WTC11 (cell line): ENCODE measurements around the gene GMPR. TPM values are rescaled to one million over a fixed set of nuclear protein-coding genes. Genes with fewer than 3 reads are reported as not detected.

Experiments used
- ATAC-seq: fragments of 200-7000 bp; cut with Tn5 transposase; 2 replicates; pipeline ENCODE4 v1.10.0; 2021; ENCODE audit warnings: mild to moderate bottlenecking, moderate library complexity
- CTCF ChIA-PET: fragments of 300-600 bp; sonication (Branson Sonifier 250); formaldehyde crosslinking; loops from one replicate; lab custom pipeline; 2021; ENCODE audit warnings: antibody characterized with exemption; lab: Charles Lee
- POLR2A ChIA-PET: fragments of 350-600 bp; sonication (Branson Sonifier 250); formaldehyde crosslinking; loops from one replicate; lab custom pipeline; 2021; ENCODE audit warnings: antibody characterized with exemption; lab: Charles Lee
- DNase-seq: peaks from one replicate; pipeline ENCODE4 v3.0.0; 2021; ENCODE audit warnings: low spot score
- H3K27ac Mint-ChIP-seq: 2 replicates; pipeline ENCODE4 v1.8.0; 2021; ENCODE audit warnings: mixed read lengths
- H3K27me3 Mint-ChIP-seq: 2 replicates; pipeline ENCODE4 v1.8.0; 2021; ENCODE audit warnings: low read depth, mild to moderate bottlenecking, moderate library complexity, mixed read lengths
- H3K36me3 Mint-ChIP-seq: 2 replicates; pipeline ENCODE4 v1.8.0; 2021; ENCODE audit warnings: mixed read lengths
- H3K4me1 Mint-ChIP-seq: 2 replicates; pipeline ENCODE4 v1.8.0; 2022; ENCODE audit warnings: mixed read lengths
- H3K4me3 Mint-ChIP-seq: 2 replicates; pipeline ENCODE4 v1.8.0; 2021; ENCODE audit warnings: mild to moderate bottlenecking, moderate library complexity, mixed read lengths
- H3K9me3 Mint-ChIP-seq: 2 replicates; pipeline ENCODE4 v1.8.0; 2021; ENCODE audit warnings: mixed read lengths
- FOXJ3 ChIP-seq: sonication (generic); formaldehyde crosslinking; IDR thresholded peaks from 2 replicates; pipeline ENCODE4 v1.9.0; 2021; ENCODE audit warnings: missing genetic modification reagents, mild to moderate bottlenecking, borderline replicate concordance
- FOXK1 ChIP-seq: sonication (generic); formaldehyde crosslinking; IDR thresholded peaks from 2 replicates; pipeline ENCODE4 v1.8.0; 2022; ENCODE audit warnings: mild to moderate bottlenecking, moderate library complexity, missing genetic modification reagents
- FOXP1 ChIP-seq: sonication (generic); formaldehyde crosslinking; IDR thresholded peaks from 2 replicates; pipeline ENCODE4 v1.8.0; 2022; ENCODE audit warnings: missing genetic modification reagents, mild to moderate bottlenecking, moderate library complexity, borderline replicate concordance
- GTF2I ChIP-seq: fragments of 250-450 bp; sonication (Bioruptor Pico); conservative IDR thresholded peaks from 2 replicates; pipeline ENCODE4 v1.4.0; 2021; ENCODE audit warnings: mild to moderate bottlenecking
- JUN ChIP-seq: sonication (generic); formaldehyde crosslinking; IDR thresholded peaks from 2 replicates; pipeline ENCODE4 v1.8.0; 2023; ENCODE audit warnings: mild to moderate bottlenecking, missing genetic modification reagents
- NFATC4 ChIP-seq: fragments of 250-450 bp; sonication (Bioruptor Pico); IDR thresholded peaks from 2 replicates; pipeline ENCODE4 v1.9.0; 2021; ENCODE audit warnings: mild to moderate bottlenecking
- NR3C1 ChIP-seq: sonication (generic); formaldehyde crosslinking; conservative IDR thresholded peaks from 2 replicates; pipeline ENCODE4 v1.8.1; 2023; ENCODE audit warnings: low read depth, mild to moderate bottlenecking, missing genetic modification reagents
- PRRX2 ChIP-seq: fragments of 250-450 bp; sonication (Bioruptor Pico); IDR thresholded peaks from 2 replicates; pipeline ENCODE4 v1.8.0; 2021; ENCODE audit warnings: mild to moderate bottlenecking
- RELA ChIP-seq: sonication (generic); formaldehyde crosslinking; IDR thresholded peaks from 2 replicates; pipeline ENCODE4 v1.8.1; 2022; ENCODE audit warnings: missing genetic modification reagents, mild to moderate bottlenecking, borderline replicate concordance
- SMAD3 ChIP-seq: sonication (generic); formaldehyde crosslinking; IDR thresholded peaks from 2 replicates; pipeline ENCODE4 v1.8.0; 2022; ENCODE audit warnings: missing genetic modification reagents, mild to moderate bottlenecking, borderline replicate concordance
- TEAD1 ChIP-seq: sonication (generic); formaldehyde crosslinking; IDR thresholded peaks from 2 replicates; pipeline ENCODE4 v1.8.0; 2022; ENCODE audit warnings: mild to moderate bottlenecking, missing genetic modification reagents
- ZNF416 ChIP-seq: fragments of 250-450 bp; sonication (Bioruptor Pico); IDR thresholded peaks from 2 replicates; pipeline ENCODE4 v1.9.0; 2021; ENCODE audit warnings: mild to moderate bottlenecking, inconsistent platforms
- total RNA-seq: library from RNA; stranded (reverse); gene quantifications from 3 replicates; pipeline ENCODE4 v1.2.3, GENCODE V29; 2021
- TF ChIP-seq, protein P1 (sequence below): sonication (generic); formaldehyde crosslinking; IDR thresholded peaks from 2 replicates; pipeline ENCODE4 v1.8.0; 2022; ENCODE audit warnings: mild to moderate bottlenecking, missing genetic modification reagents
- TF ChIP-seq, protein P2 (sequence below): sonication (generic); formaldehyde crosslinking; IDR thresholded peaks from 2 replicates; pipeline ENCODE4 v1.8.1; 2023; ENCODE audit warnings: mild to moderate bottlenecking, missing genetic modification reagents, moderate library complexity
- TF ChIP-seq, protein P3 (sequence below): sonication (generic); formaldehyde crosslinking; conservative IDR thresholded peaks from 2 replicates; pipeline ENCODE4 v1.8.1; 2023; ENCODE audit warnings: mild to moderate bottlenecking, low read depth, missing genetic modification reagents, moderate library complexity
- TF ChIP-seq, protein P4 (sequence below): sonication (generic); formaldehyde crosslinking; IDR thresholded peaks from 2 replicates; pipeline ENCODE4 v1.8.0; 2022; ENCODE audit warnings: mild to moderate bottlenecking, missing genetic modification reagents
- TF ChIP-seq, protein P5 (sequence below): sonication (generic); formaldehyde crosslinking; IDR thresholded peaks from 2 replicates; pipeline ENCODE4 v1.8.0; 2023; ENCODE audit warnings: mild to moderate bottlenecking, missing genetic modification reagents
- TF ChIP-seq, protein P6 (sequence below): sonication (generic); formaldehyde crosslinking; IDR thresholded peaks from 2 replicates; pipeline ENCODE4 v1.8.1; 2022; ENCODE audit warnings: missing genetic modification reagents, borderline replicate concordance
- TF ChIP-seq, protein P7 (sequence below): sonication (generic); formaldehyde crosslinking; IDR thresholded peaks from 2 replicates; pipeline ENCODE4 v1.8.0; 2023; ENCODE audit warnings: missing genetic modification reagents, mild to moderate bottlenecking, borderline replicate concordance

The GMPR gene
- total RNA-seq, 1 experiment from 2014 or later, result 2.4 TPM

DNA sequence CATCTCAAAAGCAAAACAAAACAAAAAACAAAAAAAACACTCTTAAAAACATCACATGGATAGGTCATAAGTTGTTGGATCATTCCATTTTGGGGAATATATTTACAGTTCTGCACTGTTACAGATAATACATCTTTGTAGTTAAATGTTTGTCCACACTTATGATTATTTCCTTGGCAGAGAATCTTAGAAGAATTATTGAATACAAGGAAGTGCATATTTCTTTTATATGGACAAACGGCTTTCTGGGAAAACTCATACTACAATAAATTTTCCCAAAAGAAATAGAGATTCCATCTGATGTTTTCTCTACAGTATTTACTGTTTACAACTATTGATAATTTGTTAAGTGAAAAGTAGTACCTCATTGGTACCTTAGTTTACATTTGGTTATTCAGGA, 33.8 kb downstream of the GMPR start (continued):
- TF ChIP-seq, protein P1, sequence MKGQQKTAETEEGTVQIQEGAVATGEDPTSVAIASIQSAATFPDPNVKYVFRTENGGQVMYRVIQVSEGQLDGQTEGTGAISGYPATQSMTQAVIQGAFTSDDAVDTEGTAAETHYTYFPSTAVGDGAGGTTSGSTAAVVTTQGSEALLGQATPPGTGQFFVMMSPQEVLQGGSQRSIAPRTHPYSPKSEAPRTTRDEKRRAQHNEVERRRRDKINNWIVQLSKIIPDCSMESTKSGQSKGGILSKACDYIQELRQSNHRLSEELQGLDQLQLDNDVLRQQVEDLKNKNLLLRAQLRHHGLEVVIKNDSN (CRISPR knock-in tag), result no peak
- TF ChIP-seq NR3C1 (CRISPR knock-in tag) (no peak), FOXJ3 (no peak), ZNF416 (CRISPR knock-in tag) (no peak), FOXK1 (CRISPR knock-in tag) (no peak), SMAD3 (no peak), PRRX2 (CRISPR knock-in tag) (no peak)
- TF ChIP-seq, protein P2, sequence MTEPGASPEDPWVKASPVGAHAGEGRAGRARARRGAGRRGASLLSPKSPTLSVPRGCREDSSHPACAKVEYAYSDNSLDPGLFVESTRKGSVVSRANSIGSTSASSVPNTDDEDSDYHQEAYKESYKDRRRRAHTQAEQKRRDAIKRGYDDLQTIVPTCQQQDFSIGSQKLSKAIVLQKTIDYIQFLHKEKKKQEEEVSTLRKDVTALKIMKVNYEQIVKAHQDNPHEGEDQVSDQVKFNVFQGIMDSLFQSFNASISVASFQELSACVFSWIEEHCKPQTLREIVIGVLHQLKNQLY (CRISPR knock-in tag), result no peak
- TF ChIP-seq, protein P3, sequence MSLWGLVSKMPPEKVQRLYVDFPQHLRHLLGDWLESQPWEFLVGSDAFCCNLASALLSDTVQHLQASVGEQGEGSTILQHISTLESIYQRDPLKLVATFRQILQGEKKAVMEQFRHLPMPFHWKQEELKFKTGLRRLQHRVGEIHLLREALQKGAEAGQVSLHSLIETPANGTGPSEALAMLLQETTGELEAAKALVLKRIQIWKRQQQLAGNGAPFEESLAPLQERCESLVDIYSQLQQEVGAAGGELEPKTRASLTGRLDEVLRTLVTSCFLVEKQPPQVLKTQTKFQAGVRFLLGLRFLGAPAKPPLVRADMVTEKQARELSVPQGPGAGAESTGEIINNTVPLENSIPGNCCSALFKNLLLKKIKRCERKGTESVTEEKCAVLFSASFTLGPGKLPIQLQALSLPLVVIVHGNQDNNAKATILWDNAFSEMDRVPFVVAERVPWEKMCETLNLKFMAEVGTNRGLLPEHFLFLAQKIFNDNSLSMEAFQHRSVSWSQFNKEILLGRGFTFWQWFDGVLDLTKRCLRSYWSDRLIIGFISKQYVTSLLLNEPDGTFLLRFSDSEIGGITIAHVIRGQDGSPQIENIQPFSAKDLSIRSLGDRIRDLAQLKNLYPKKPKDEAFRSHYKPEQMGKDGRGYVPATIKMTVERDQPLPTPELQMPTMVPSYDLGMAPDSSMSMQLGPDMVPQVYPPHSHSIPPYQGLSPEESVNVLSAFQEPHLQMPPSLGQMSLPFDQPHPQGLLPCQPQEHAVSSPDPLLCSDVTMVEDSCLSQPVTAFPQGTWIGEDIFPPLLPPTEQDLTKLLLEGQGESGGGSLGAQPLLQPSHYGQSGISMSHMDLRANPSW (CRISPR knock-in tag), result no peak
- TF ChIP-seq, protein P4, sequence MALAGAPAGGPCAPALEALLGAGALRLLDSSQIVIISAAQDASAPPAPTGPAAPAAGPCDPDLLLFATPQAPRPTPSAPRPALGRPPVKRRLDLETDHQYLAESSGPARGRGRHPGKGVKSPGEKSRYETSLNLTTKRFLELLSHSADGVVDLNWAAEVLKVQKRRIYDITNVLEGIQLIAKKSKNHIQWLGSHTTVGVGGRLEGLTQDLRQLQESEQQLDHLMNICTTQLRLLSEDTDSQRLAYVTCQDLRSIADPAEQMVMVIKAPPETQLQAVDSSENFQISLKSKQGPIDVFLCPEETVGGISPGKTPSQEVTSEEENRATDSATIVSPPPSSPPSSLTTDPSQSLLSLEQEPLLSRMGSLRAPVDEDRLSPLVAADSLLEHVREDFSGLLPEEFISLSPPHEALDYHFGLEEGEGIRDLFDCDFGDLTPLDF, result no peak
- TF ChIP-seq, protein P5, sequence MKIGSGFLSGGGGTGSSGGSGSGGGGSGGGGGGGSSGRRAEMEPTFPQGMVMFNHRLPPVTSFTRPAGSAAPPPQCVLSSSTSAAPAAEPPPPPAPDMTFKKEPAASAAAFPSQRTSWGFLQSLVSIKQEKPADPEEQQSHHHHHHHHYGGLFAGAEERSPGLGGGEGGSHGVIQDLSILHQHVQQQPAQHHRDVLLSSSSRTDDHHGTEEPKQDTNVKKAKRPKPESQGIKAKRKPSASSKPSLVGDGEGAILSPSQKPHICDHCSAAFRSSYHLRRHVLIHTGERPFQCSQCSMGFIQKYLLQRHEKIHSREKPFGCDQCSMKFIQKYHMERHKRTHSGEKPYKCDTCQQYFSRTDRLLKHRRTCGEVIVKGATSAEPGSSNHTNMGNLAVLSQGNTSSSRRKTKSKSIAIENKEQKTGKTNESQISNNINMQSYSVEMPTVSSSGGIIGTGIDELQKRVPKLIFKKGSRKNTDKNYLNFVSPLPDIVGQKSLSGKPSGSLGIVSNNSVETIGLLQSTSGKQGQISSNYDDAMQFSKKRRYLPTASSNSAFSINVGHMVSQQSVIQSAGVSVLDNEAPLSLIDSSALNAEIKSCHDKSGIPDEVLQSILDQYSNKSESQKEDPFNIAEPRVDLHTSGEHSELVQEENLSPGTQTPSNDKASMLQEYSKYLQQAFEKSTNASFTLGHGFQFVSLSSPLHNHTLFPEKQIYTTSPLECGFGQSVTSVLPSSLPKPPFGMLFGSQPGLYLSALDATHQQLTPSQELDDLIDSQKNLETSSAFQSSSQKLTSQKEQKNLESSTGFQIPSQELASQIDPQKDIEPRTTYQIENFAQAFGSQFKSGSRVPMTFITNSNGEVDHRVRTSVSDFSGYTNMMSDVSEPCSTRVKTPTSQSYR (CRISPR knock-in tag), result no peak

DNA sequence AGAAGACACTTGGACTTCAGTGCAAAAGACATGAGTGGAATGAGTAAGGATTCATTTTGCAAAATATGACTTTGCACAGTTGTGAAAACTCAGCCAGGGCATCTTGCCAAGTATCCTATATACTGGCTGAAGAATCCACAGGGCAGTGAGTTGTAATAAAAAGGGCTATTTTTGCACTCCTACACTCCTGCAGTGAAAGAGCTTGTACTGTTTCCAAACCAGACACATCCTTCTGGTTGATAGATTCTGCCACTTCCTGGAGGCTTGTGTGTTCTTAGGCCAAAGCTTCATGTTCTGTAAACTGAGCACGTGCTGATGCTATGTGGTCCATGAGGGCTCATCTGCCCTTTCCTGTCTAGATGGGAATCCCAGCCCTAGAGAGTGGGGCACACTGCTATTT, 34.9 kb downstream of the GMPR start:
- Mint-ChIP-seq H3K9me3 (no peaks in the 10 kb centered on the region), H3K27ac (no peak overlapping the region), H3K4me1 (peaks cover 9% of the 10 kb centered on the region), H3K27me3 (no peaks in the 10 kb centered on the region), H3K4me3 (no peak overlapping the region), H3K36me3 (no peaks in the 10 kb centered on the region)
- POLR2A ChIA-PET, result no interaction called here
- ATAC-seq (no peak), DNase-seq (no peak)
- CTCF ChIA-PET, result interaction anchor here (1.0 kb wide), 1 partner anchor 13 kb away, joined by 6 read pairs; no protein-coding TSS in a partner anchor
- TF ChIP-seq, protein P6, sequence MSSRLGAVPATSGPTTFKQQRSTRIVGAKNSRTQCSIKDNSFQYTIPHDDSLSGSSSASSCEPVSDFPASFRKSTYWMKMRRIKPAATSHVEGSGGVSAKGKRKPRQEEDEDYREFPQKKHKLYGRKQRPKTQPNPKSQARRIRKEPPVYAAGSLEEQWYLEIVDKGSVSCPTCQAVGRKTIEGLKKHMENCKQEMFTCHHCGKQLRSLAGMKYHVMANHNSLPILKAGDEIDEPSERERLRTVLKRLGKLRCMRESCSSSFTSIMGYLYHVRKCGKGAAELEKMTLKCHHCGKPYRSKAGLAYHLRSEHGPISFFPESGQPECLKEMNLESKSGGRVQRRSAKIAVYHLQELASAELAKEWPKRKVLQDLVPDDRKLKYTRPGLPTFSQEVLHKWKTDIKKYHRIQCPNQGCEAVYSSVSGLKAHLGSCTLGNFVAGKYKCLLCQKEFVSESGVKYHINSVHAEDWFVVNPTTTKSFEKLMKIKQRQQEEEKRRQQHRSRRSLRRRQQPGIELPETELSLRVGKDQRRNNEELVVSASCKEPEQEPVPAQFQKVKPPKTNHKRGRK (CRISPR knock-in tag), result no peak
- TF ChIP-seq FOXK1 (CRISPR knock-in tag) (no peak), NFATC4 (no peak), TEAD1 (no peak), FOXP1 (no peak), GTF2I (CRISPR knock-in tag) (no peak), JUN (no peak), RELA (no peak), FOXJ3 (no peak)
- TF ChIP-seq, protein P7, sequence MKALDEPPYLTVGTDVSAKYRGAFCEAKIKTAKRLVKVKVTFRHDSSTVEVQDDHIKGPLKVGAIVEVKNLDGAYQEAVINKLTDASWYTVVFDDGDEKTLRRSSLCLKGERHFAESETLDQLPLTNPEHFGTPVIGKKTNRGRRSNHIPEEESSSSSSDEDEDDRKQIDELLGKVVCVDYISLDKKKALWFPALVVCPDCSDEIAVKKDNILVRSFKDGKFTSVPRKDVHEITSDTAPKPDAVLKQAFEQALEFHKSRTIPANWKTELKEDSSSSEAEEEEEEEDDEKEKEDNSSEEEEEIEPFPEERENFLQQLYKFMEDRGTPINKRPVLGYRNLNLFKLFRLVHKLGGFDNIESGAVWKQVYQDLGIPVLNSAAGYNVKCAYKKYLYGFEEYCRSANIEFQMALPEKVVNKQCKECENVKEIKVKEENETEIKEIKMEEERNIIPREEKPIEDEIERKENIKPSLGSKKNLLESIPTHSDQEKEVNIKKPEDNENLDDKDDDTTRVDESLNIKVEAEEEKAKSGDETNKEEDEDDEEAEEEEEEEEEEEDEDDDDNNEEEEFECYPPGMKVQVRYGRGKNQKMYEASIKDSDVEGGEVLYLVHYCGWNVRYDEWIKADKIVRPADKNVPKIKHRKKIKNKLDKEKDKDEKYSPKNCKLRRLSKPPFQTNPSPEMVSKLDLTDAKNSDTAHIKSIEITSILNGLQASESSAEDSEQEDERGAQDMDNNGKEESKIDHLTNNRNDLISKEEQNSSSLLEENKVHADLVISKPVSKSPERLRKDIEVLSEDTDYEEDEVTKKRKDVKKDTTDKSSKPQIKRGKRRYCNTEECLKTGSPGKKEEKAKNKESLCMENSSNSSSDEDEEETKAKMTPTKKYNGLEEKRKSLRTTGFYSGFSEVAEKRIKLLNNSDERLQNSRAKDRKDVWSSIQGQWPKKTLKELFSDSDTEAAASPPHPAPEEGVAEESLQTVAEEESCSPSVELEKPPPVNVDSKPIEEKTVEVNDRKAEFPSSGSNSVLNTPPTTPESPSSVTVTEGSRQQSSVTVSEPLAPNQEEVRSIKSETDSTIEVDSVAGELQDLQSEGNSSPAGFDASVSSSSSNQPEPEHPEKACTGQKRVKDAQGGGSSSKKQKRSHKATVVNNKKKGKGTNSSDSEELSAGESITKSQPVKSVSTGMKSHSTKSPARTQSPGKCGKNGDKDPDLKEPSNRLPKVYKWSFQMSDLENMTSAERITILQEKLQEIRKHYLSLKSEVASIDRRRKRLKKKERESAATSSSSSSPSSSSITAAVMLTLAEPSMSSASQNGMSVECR (CRISPR knock-in tag), result no peak
